IMR-90 (cell line): ENCODE measurements around the gene FOXP1. TPM values are rescaled to one million over a fixed set of nuclear protein-coding genes. Genes with fewer than 3 reads are reported as not detected.

Experiments
- ATAC-seq: fragments of 200-7000 bp; cut with Tn5 transposase; 2 replicates; pipeline ENCODE4 v1.9.1; 2020; ENCODE audit warnings: low read depth, mild to moderate bottlenecking, moderate library complexity
- BruUV-seq: library from RNA; stranded (reverse); fragments of 400-500 nt; replicated peaks from 2 replicates; lab custom pipeline; 2021; lab: Mats Ljungman, UMichigan
- CTCF ChIA-PET: fragments of 300-600 bp; formaldehyde crosslinking; extraction: SDS; loops from one replicate; lab custom pipeline; 2021; ENCODE audit warnings: antibody characterized with exemption; lab: Yijun Ruan, JAX
- POLR2A ChIA-PET: fragments of 300-600 bp; sonication (Branson Sonifier 250); formaldehyde crosslinking; loops from one replicate; lab custom pipeline; 2022; ENCODE audit warnings: antibody characterized with exemption; ENCODE audit not compliant: unreplicated experiment; lab: Charles Lee
- DNase-seq: peaks from one replicate; pipeline ENCODE4 v3.0.0; 2013
- H2AFZ ChIP-seq: replicated peaks from 2 replicates; pipeline ENCODE3; 2013; ENCODE audit warnings: low read length, mild to moderate bottlenecking; ENCODE audit not compliant: poor library complexity
- H2AK5ac ChIP-seq: 2 replicates; pipeline ENCODE4 v1.6.1; 2013; ENCODE audit warnings: low read depth, low read length, inconsistent platforms
- H2AK9ac ChIP-seq: replicated peaks from 2 replicates; pipeline ENCODE3; 2013; ENCODE audit warnings: mild to moderate bottlenecking, low read depth, low read length, moderate library complexity; ENCODE audit not compliant: poor library complexity
- H2BK120ac ChIP-seq: 2 replicates; pipeline ENCODE4 v1.6.1; 2013; ENCODE audit warnings: low read depth, low read length, inconsistent platforms
- H2BK15ac ChIP-seq: 3 replicates; pipeline ENCODE4 v1.6.1; 2013; ENCODE audit warnings: low read depth, low read length, inconsistent platforms
- H2BK20ac ChIP-seq: 2 replicates; pipeline ENCODE4 v1.6.1; 2013; ENCODE audit warnings: low read depth, mild to moderate bottlenecking, inconsistent platforms, low read length, moderate library complexity
- H2BK5ac ChIP-seq: 2 replicates; pipeline ENCODE4 v1.6.1; 2013; ENCODE audit warnings: mild to moderate bottlenecking, low read depth, low read length, inconsistent platforms; ENCODE audit not compliant: poor library complexity, severe bottlenecking
- H3K14ac ChIP-seq: replicated peaks from 2 replicates; pipeline ENCODE4 v1.6.1; 2013; ENCODE audit warnings: low read depth, low read length, inconsistent platforms
- H3K18ac ChIP-seq: 2 replicates; pipeline ENCODE4 v1.6.1; 2013; ENCODE audit warnings: low read depth, low read length, control low read depth
- H3K23ac ChIP-seq: 2 replicates; pipeline ENCODE4 v1.6.1; 2013; ENCODE audit warnings: low read depth, low read length, inconsistent platforms
- H3K27ac ChIP-seq: 2 replicates; pipeline ENCODE4 v1.5.1; 2013; ENCODE audit warnings: mild to moderate bottlenecking, control low read depth, low read length; ENCODE audit not compliant: insufficient read depth
- H3K27me3 ChIP-seq: 2 replicates; pipeline ENCODE4 v1.6.1; 2013; ENCODE audit warnings: low read length; ENCODE audit not compliant: control insufficient read depth, insufficient read depth
- H3K36me3 ChIP-seq: 2 replicates; pipeline ENCODE4 v1.6.1; 2013; ENCODE audit warnings: low read length, mixed read lengths; ENCODE audit not compliant: control insufficient read depth, insufficient read depth
- H3K4ac ChIP-seq: 2 replicates; pipeline ENCODE4 v1.6.1; 2013; ENCODE audit warnings: low read depth, low read length, inconsistent platforms
- H3K4me1 ChIP-seq: 2 replicates; pipeline ENCODE4 v1.6.1; 2013; ENCODE audit warnings: low read length, mixed read lengths; ENCODE audit not compliant: control insufficient read depth, insufficient read depth
- H3K4me2 ChIP-seq: 2 replicates; pipeline ENCODE4 v1.6.1; 2013; ENCODE audit warnings: low read depth, mild to moderate bottlenecking, control low read depth, low read length, moderate library complexity
- H3K4me3 ChIP-seq: 2 replicates; pipeline ENCODE4 v1.5.1; 2013; ENCODE audit warnings: low read depth, mild to moderate bottlenecking, control low read depth, low read length, moderate library complexity; ENCODE audit not compliant: insufficient read depth
- H3K56ac ChIP-seq: 2 replicates; pipeline ENCODE4 v1.6.1; 2013; ENCODE audit warnings: low read length, inconsistent platforms; ENCODE audit not compliant: insufficient read depth; ENCODE audit errors: extremely low read depth
- H3K79me1 ChIP-seq, 2 experiments: 2 replicates each; pipeline ENCODE4 v1.6.1; 2013; ENCODE audit warnings: low read length in 2 of 2, inconsistent platforms in 1 of 2, low read depth in 1 of 2
- H3K9ac ChIP-seq: 2 replicates; pipeline ENCODE4 v1.6.1; 2013; ENCODE audit warnings: low read depth, low read length, control low read depth
- H3K9me1 ChIP-seq: 2 replicates; pipeline ENCODE4 v1.6.1; 2013; ENCODE audit warnings: low read length, inconsistent platforms; ENCODE audit not compliant: insufficient read depth
- H3K9me3 ChIP-seq: 2 replicates; pipeline ENCODE4 v1.6.1; 2013; ENCODE audit warnings: low read length; ENCODE audit not compliant: control insufficient read depth, insufficient read depth
- H4K20me1 ChIP-seq: 2 replicates; pipeline ENCODE4 v1.6.1; 2013; ENCODE audit warnings: low read length, inconsistent platforms; ENCODE audit not compliant: insufficient read depth
- H4K5ac ChIP-seq: 2 replicates; pipeline ENCODE4 v1.6.1; 2013; ENCODE audit warnings: mild to moderate bottlenecking, low read depth, low read length, control low read depth
- H4K8ac ChIP-seq, 2 experiments: 2 replicates each; pipeline ENCODE4 v1.6.1; 2013; ENCODE audit warnings: low read depth in 2 of 2, low read length in 2 of 2, control low read depth in 1 of 2, inconsistent platforms in 1 of 2
- H4K91ac ChIP-seq: 2 replicates; pipeline ENCODE4 v1.6.1; 2013; ENCODE audit warnings: low read depth, low read length, inconsistent platforms; ENCODE audit not compliant: insufficient read depth
- BHLHE40 ChIP-seq: fragments of 150-350 bp; IDR thresholded peaks from 2 replicates; pipeline ENCODE4 v1.6.1; 2016; ENCODE audit warnings: mild to moderate bottlenecking, low read depth, low read length
- CEBPB ChIP-seq: IDR thresholded peaks from 2 replicates; pipeline ENCODE4 v1.6.1; 2012; ENCODE audit warnings: low read depth, low read length, improper control_type of control experiment
- CTCF ChIP-seq: conservative IDR thresholded peaks from 2 replicates; pipeline ENCODE4 v1.5.1; 2012; ENCODE audit warnings: mild to moderate bottlenecking, low read depth, low read length, improper control_type of control experiment
- FOS ChIP-seq: fragments of 150-350 bp; IDR thresholded peaks from 2 replicates; pipeline ENCODE4 v1.6.1; 2016; ENCODE audit warnings: low read depth, low read length
- MAFK ChIP-seq: IDR thresholded peaks from 2 replicates; pipeline ENCODE4 v1.6.1; 2012; ENCODE audit warnings: low read depth, low read length, improper control_type of control experiment
- NFE2L2 ChIP-seq: fragments of 150-350 bp; IDR thresholded peaks from 2 replicates; pipeline ENCODE4 v1.6.1; 2016; ENCODE audit warnings: low read depth, mild to moderate bottlenecking, low read length
- RAD21 ChIP-seq: IDR thresholded peaks from 2 replicates; pipeline ENCODE4 v1.6.1; 2012; ENCODE audit warnings: low read length, improper control_type of control experiment
- RFX5 ChIP-seq: IDR thresholded peaks from 2 replicates; pipeline ENCODE4 v1.8.0; 2012; ENCODE audit warnings: low read depth, mild to moderate bottlenecking, low read length, moderate library complexity
- SMC3 ChIP-seq: fragments of 150-350 bp; IDR thresholded peaks from 2 replicates; pipeline ENCODE4 v1.6.1; 2016; ENCODE audit warnings: low read depth, mild to moderate bottlenecking, antibody characterized with exemption, low read length, moderate library complexity
- USF2 ChIP-seq: fragments of 150-350 bp; IDR thresholded peaks from 2 replicates; pipeline ENCODE4 v1.6.1; 2017; ENCODE audit warnings: mild to moderate bottlenecking, antibody characterized with exemption, low read length, low read depth
- WGBS, 2 experiments: methylation state at CpG; one replicate each; pipeline versions ENCODE4 v1.1.5 to v1.1.7; 2013; ENCODE audit warnings: missing lambda C conversion rate in 2 of 2; ENCODE audit not compliant: insufficient read length in 1 of 2; ENCODE audit errors: extremely low coverage in 2 of 2; 5-methylcytosine and 5-hydroxymethylcytosine counted together
- dilution Hi-C: fragments of 300-500 bp; cut with HindIII; formaldehyde crosslinking; loops from one replicate; pipeline ENCODE4 v1.14.3; 2018; ENCODE audit warnings: low sequenced_read_pairs; ENCODE audit not compliant: unreplicated experiment
- in situ Hi-C: fragments of 300-500 bp; cut with MboI; formaldehyde crosslinking; loops from 3 replicates; pipeline ENCODE4 v1.14.3; 2019; ENCODE audit warnings: low sequenced_read_pairs, inconsistent platforms, mixed read lengths
- intact Hi-C: fragments of 100-400 bp; cut with micrococcal nuclease; formaldehyde crosslinking; loops from 2 replicates; pipeline ENCODE4 v1.10.0; 2022
- polyA plus RNA-seq, 3 experiments: library from polyadenylated mRNA; depleted of rRNA; stranded (reverse); fragments of >200 nt; gene quantifications; 2 replicates each; pipeline ENCODE4 v1.2.3, GENCODE V29; 2012; ENCODE audit warnings: low replicate concordance in 1 of 3
- total RNA-seq: library from RNA; depleted of rRNA; stranded (reverse); fragments of >200 nt; gene quantifications from 2 replicates; pipeline ENCODE4 v1.2.3, GENCODE V29; 2012

Gene FOXP1
- total and polyA plus RNA-seq, 2 of the 4 experiments (the other 2 are of a cell fraction): 37.0 to 132 TPM

- no peaks in the 10 kb centered on the region for H3K27me3 ChIP-seq
- intact Hi-C loops (no loop called here), dilution Hi-C loops (no loop called here), in situ Hi-C loops (no loop called here)
- H3K27ac ChIP-seq: no peak overlapping the region
- no peaks in the 10 kb centered on the region for H4K20me1 ChIP-seq
- peaks cover 24 to 40% of the 10 kb centered on the region in 2 experiments; a peak in 3 of 4 replicates for H3K79me1 ChIP-seq
- H3K4me1 ChIP-seq: peaks cover 4% of the 10 kb centered on the region; the same call in 1 of the 2 replicates
- H2BK5ac ChIP-seq: no peak overlapping the region
- no peak overlapping the region for H3K23ac ChIP-seq
- BruUV-seq: no TSS peak
- no peak overlapping the region for H3K56ac ChIP-seq
- ChIA-PET CTCF (no interaction called here), POLR2A (no interaction called here)
- H2AK5ac ChIP-seq: no peak overlapping the region
- H2BK15ac ChIP-seq: no peak overlapping the region
- ATAC-seq: no peak
- H2AK9ac ChIP-seq: no peak overlapping the region
- no peak overlapping the region for H2BK120ac ChIP-seq
- no peaks in the 10 kb centered on the region for H3K9me1 ChIP-seq
- H3K4me2 ChIP-seq: no peak overlapping the region
- H4K8ac ChIP-seq: no peak overlapping the region
- no CpG with 5 or more reads among the region's 5 CpGs for WGBS, 2 experiments
- no peak overlapping the region for H3K9ac ChIP-seq
- no peak for DNase-seq
- peaks cover 2% of the 10 kb centered on the region; the same call in 1 of the 2 replicates for H3K36me3 ChIP-seq
- H3K9me3 ChIP-seq: no peaks in the 10 kb centered on the region
- no peak overlapping the region for H2AFZ ChIP-seq
- no peak overlapping the region for H3K14ac ChIP-seq
- no peak overlapping the region for H3K18ac ChIP-seq
- no peak for TF ChIP-seq FOS
- TF ChIP-seq CEBPB: no peak
- no peak for TF ChIP-seq MAFK
- TF ChIP-seq CTCF: no peak
- TF ChIP-seq SMC3: no peak
- no peak for TF ChIP-seq USF2
- no peak for TF ChIP-seq RAD21
- TF ChIP-seq RFX5: no peak
- TF ChIP-seq NFE2L2: no peak
- TF ChIP-seq BHLHE40: no peak
- no peak overlapping the region for H3K4me3 ChIP-seq
- no peak overlapping the region for H4K91ac ChIP-seq
- no peak overlapping the region for H3K4ac ChIP-seq
- no peak overlapping the region for H2BK20ac ChIP-seq
- no peak overlapping the region for H4K5ac ChIP-seq
Measured at GRCh38 chr3:71237672-71238071, 345.9 kb downstream of the FOXP1 start.
